Heart right ventricle (tissue), 16 donors: ENCODE results near the gene EGR1. TPM values are rescaled to one million over a fixed set of nuclear protein-coding genes. Genes with fewer than 3 reads are reported as not detected.

Experiments
- ATAC-seq, 8 donors: fragments of 200-7000 bp; cut with Tn5 transposase; one replicate each; pipeline ENCODE4 v1.9.1; 2020; ENCODE audit warnings: mild to moderate bottlenecking in 8 of 8, moderate library complexity in 8 of 8, moderate number of reproducible peaks in 1 of 8
- DNase-seq, 2 donors: peaks; one replicate each; pipeline ENCODE4 v3.0.0-alpha.2; 2020
- H3K27ac ChIP-seq, 10 donors: fragments of 200-600 bp; sonication (generic) in 2 of 10; one replicate each; pipeline versions ENCODE4 v1.5.0 to v1.8.0; 2020 to 2022; ENCODE audit warnings: mild to moderate bottlenecking in 3 of 10
- H3K27me3 ChIP-seq, 7 donors: fragments of 200-600 bp; one replicate each; pipeline ENCODE4 v1.8.0; 2021 to 2022; ENCODE audit warnings: mild to moderate bottlenecking in 2 of 7
- H3K36me3 ChIP-seq, 9 donors: fragments of 200-600 bp; sonication (generic) in 1 of 9; one replicate each; pipeline versions ENCODE4 v1.5.0 to v1.8.0; 2020 to 2022; ENCODE audit warnings: mild to moderate bottlenecking in 2 of 9
- H3K4me1 ChIP-seq, 9 donors: fragments of 200-600 bp; sonication (generic) in 1 of 9; one replicate each; pipeline versions ENCODE4 v1.5.0 to v1.8.0; 2020 to 2022; ENCODE audit warnings: mild to moderate bottlenecking in 4 of 9
- H3K4me3 ChIP-seq, 10 donors: fragments of 200-600 bp; sonication (generic) in 2 of 10; one replicate each; pipeline versions ENCODE4 v1.5.0 to v1.8.0; 2020 to 2022; ENCODE audit warnings: mild to moderate bottlenecking in 7 of 10, moderate library complexity in 2 of 10
- H3K9me3 ChIP-seq, 11 donors: fragments of 200-600 bp in 10 of 11; sonication (generic) in 2 of 11; one replicate each; pipeline versions ENCODE4 v1.5.0 to v1.8.0; 2013 to 2022; ENCODE audit warnings: mild to moderate bottlenecking in 2 of 11, control low read depth in 1 of 11, moderate library complexity in 1 of 11
- WGBS, 2 donors: extraction: QIAGEN DNeasy Blood & Tissue Kit; methylation state at CpG; one replicate each; pipeline ENCODE4 v1.1.7; 2013; ENCODE audit warnings: inconsistent platforms in 1 of 2; 5-methylcytosine and 5-hydroxymethylcytosine counted together
- intact Hi-C, 10 donors: fragments of 100-400 bp; cut with DNase I; formaldehyde crosslinking; loops; one replicate each; pipeline versions ENCODE4 v1.11.1 to v1.14.2; 2022
- polyA plus RNA-seq, 2 donors: library from polyadenylated mRNA; stranded (reverse); fragments of 200-250 nt; gene quantifications; one replicate each; pipeline ENCODE4 v1.2.3, GENCODE V29; 2013
- total RNA-seq, 10 donors: library from RNA; stranded (reverse); fragmentation: NEBNext Ultra II Directional in 3 of 10; extraction: Animal tissue kit (Norgen Biotek cat#: 25700) in 3 of 10; gene quantifications; one replicate each; pipeline versions ENCODE4 v1.2.1 to v1.2.4, GENCODE V29; 2021 to 2023
- TF ChIP-seq, protein P1 (sequence below), 9 donors: fragments of 200-600 bp; sonication (generic) in 2 of 9; IDR thresholded peaks; one replicate each; pipeline versions ENCODE4 v1.5.0 to v1.8.0; 2021 to 2022; ENCODE audit warnings: antibody characterized with exemption in 9 of 9, mild to moderate bottlenecking in 5 of 9, moderate library complexity in 1 of 9
- donor health status: Arrhythmogenic right ventricular cardiomyopathy.
- donor health status: ischemic (EF 13 %, LVEDD 7.1; RV severe dilation, severe dysfunction).
- donor health status: healthy with polysubstance abuse.
- donor health status: DM: no; HTN: yes; CAD: no.
- donor health status: DM: no; HTN: no; CAD: no.
- donor health status: ischemic (EF 25% LVEDD 6.9; RV normal size, moderate dysfunction).
- donor health status: ischemic (EF 25% LVEDD 5.7; RV mildly dilated, moderate dysfunction).
- donor health status: healthy.
- donor health status: DM: yes; HTN: yes; CAD: no.
- donor health status: Ischemic cardiomyopathy.
- donor health status: ischemic (EF 35%, LVEDD 5.7; RV mildly dilated, moderate dysfunction).
- donor health status: nonischemic (EF 11% LVEDD 7.7; RV severe dilation, severe dysfunction).
- donor health status: DM: yes; HTN: yes; CAD: no.
- donor health status: PGD.
- donor health status: ischemic (EF 29% LVEDD 5.4; RV normal size, mild dysfunction).
- donor health status: nonischemic (EF 23%, LVEDD 6.1; RV moderate dilation, normal function).

EGR1 gene
- total and polyA plus RNA-seq, 12 donors = 5.2 to 164 (median 33.7) TPM

DNA sequence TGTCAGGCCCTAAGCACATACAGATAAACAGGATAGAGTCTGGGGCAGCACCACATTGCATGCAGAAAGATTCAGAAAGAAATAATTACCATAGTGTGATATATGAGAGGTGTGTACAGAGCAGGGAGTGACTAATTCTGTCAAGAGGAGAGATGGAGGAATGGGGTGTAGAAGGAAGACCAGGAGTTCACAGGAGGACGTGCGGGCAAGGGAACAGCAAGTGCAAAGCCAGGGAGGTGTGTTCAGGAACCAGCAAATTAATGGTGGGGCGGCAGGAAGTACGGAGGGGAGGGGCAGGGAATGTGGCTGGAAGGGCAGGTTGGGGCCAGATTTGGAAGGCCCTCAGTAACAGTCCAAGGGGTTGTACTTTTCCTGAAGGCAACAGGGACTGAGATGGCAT is 17.4 kb downstream of the EGR1 start:
- Histone ChIP-seq H3K9me3 (no peaks in the 10 kb centered on the region), H3K36me3 (no peaks in the 10 kb centered on the region), H3K4me3 (no peak overlapping the region), H3K4me1 (peaks cover 0 to 13% (median 0%) of the 10 kb centered on the region in 9 donors), H3K27ac (no peak overlapping the region), H3K27me3 (no peaks in the 10 kb centered on the region)
- TF ChIP-seq, protein P1, sequence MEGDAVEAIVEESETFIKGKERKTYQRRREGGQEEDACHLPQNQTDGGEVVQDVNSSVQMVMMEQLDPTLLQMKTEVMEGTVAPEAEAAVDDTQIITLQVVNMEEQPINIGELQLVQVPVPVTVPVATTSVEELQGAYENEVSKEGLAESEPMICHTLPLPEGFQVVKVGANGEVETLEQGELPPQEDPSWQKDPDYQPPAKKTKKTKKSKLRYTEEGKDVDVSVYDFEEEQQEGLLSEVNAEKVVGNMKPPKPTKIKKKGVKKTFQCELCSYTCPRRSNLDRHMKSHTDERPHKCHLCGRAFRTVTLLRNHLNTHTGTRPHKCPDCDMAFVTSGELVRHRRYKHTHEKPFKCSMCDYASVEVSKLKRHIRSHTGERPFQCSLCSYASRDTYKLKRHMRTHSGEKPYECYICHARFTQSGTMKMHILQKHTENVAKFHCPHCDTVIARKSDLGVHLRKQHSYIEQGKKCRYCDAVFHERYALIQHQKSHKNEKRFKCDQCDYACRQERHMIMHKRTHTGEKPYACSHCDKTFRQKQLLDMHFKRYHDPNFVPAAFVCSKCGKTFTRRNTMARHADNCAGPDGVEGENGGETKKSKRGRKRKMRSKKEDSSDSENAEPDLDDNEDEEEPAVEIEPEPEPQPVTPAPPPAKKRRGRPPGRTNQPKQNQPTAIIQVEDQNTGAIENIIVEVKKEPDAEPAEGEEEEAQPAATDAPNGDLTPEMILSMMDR (IDR thresholded peaks at IDR 0.05) = no peak
- 55 to 67% methylated on average over 4 of the region's 4 CpGs for WGBS, 2 donors
- intact Hi-C loops = no loop called here
- ATAC-seq (no peak), DNase-seq (no peak)

GRCh38 chr5:138488481-138488945 is 23.2 kb downstream of the EGR1 start:
- H3K27ac ChIP-seq = no peak overlapping the region
- H3K9me3 ChIP-seq = no peaks in the 10 kb centered on the region
- no peak for ATAC-seq
- TF ChIP-seq, protein P1 (IDR thresholded peaks at IDR 0.05) = no peak
- peaks cover 14 to 42% (median 28%) of the 10 kb centered on the region in 9 donors for H3K4me1 ChIP-seq
- intact Hi-C loops = no loop called here
- H3K27me3 ChIP-seq = peaks cover 0 to 28% (median 0%) of the 10 kb centered on the region in 7 donors
- no peak for DNase-seq
- no peak overlapping the region for H3K4me3 ChIP-seq
- WGBS, 2 donors = 82 to 87% methylated on average over 5 of the region's 5 CpGs
- H3K36me3 ChIP-seq = no peaks in the 10 kb centered on the region

- Histone ChIP-seq H3K36me3 (no peaks in the 10 kb centered on the region), H3K4me1 (peaks cover 14 to 48% (median 31%) of the 10 kb centered on the region in 9 donors), H3K27me3 (peaks cover 0 to 28% (median 0%) of the 10 kb centered on the region in 7 donors), H3K9me3 (no peaks in the 10 kb centered on the region), H3K27ac (no peak overlapping the region), H3K4me3 (no peak overlapping the region)
- ATAC-seq (peak in 3 of 8 donors; percentile 11 to 18 (median 18)), DNase-seq (peak in 1 of 2 donors; percentile 24)
- intact Hi-C loops = loop anchor here in 1 of 10 donors (5.0 kb wide), 1 partner anchor 137 kb away; the partner anchor contains the start of gene KDM3B
- WGBS, 2 donors = 45 to 63% methylated on average over 5 of the region's 5 CpGs
- TF ChIP-seq, protein P1 (IDR thresholded peaks at IDR 0.05) = peak in 2 of 9 donors; percentile 9 to 11
Observed at GRCh38 chr5:138489683-138490061, 24.4 kb downstream of the EGR1 start.

DNA sequence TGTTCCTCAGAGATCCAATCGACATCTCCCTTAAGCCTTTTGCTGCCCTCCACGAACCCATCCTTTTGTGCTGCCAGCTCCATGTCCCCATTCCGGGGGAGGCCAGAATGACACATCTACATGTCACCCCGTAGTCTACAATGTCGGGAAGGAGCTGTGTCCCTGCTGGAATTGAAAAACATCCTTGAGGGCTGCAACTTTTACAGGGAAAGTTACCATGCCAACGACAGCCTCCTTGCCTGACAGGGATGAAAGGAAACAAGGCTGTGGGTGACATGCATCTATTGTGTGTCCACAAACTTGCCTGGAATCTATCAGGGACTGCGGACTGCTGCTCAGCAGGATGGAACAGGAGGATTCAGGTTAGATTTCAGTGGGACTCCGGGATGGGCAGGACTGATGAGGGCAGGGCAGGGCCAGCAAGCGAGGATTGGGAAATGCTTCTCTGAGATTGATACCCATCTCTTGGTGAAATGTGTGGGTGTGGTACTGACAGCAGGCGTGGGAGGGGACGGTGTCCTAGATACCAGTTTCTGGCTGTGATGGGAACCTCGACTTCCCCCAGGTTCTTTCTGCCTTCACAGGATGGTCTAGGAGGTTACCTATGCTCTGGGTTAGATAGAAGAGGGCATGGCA is 25.5 kb downstream of the EGR1 start:
- intact Hi-C loops = loop anchor here in 1 of 10 donors (5.0 kb wide), 1 partner anchor 138 kb away; the partner anchor contains the start of gene KDM3B
- H3K9me3 ChIP-seq = no peaks in the 10 kb centered on the region
- no peak overlapping the region for H3K27ac ChIP-seq
- H3K4me3 ChIP-seq = peak overlapping the region in 1 of 10 donors; percentile 61
- peaks cover 0 to 28% (median 0%) of the 10 kb centered on the region in 7 donors for H3K27me3 ChIP-seq
- H3K36me3 ChIP-seq = no peaks in the 10 kb centered on the region
- TF ChIP-seq, protein P1 (IDR thresholded peaks at IDR 0.05) = no peak
- ATAC-seq (no peak), DNase-seq (no peak)
- 84 to 85% methylated on average over 12 of the region's 12 CpGs for WGBS, 2 donors
- H3K4me1 ChIP-seq = peaks cover 14 to 48% (median 31%) of the 10 kb centered on the region in 9 donors
